Psoas muscle (tissue), 8 donors: ENCODE results near the gene NR2F2. TPM values are rescaled to one million over a fixed set of nuclear protein-coding genes. Genes with fewer than 3 reads are reported as not detected.
"Not testable (repeated sequence)": the region's sequence is repeated elsewhere in the genome, so short reads cannot be mapped to it uniquely, and the experiment has no call there.

Experiments
- ATAC-seq, 4 donors: fragments of 200-7000 bp; cut with Tn5 transposase; one replicate each; pipeline ENCODE4 v1.9.1; 2020; ENCODE audit warnings: moderate library complexity in 3 of 4, mild to moderate bottlenecking in 2 of 4
- DNase-seq, 2 donors: peaks; one replicate each; pipeline ENCODE4 v3.0.0-alpha.2; 2020
- H3K27ac ChIP-seq: fragments of 200-600 bp; one replicate; pipeline ENCODE4 v1.8.0; 2022
- H3K27me3 ChIP-seq, 3 donors: fragments of 200-600 bp in 1 of 3; one replicate each; pipeline versions ENCODE4 v1.6.1 to v1.8.0; 2013 to 2022; ENCODE audit warnings: low read length in 2 of 3, mild to moderate bottlenecking in 2 of 3, moderate library complexity in 1 of 3; ENCODE audit not compliant: insufficient read depth in 3 of 3
- H3K36me3 ChIP-seq, 2 donors: fragments of 200-600 bp in 1 of 2; one replicate each; pipeline versions ENCODE4 v1.6.1 to v1.8.0; 2013 to 2022; ENCODE audit warnings: low read depth in 1 of 2, mild to moderate bottlenecking in 1 of 2, moderate library complexity in 1 of 2; ENCODE audit not compliant: insufficient read depth in 1 of 2
- H3K4me1 ChIP-seq: fragments of 200-600 bp; one replicate; pipeline ENCODE4 v1.8.0; 2022
- H3K4me3 ChIP-seq: fragments of 200-600 bp; one replicate; pipeline ENCODE4 v1.8.0; 2022; ENCODE audit warnings: mild to moderate bottlenecking
- H3K9me3 ChIP-seq: fragments of 200-600 bp; one replicate; pipeline ENCODE4 v1.8.0; 2022
- CTCF ChIP-seq: fragments of 200-600 bp; IDR thresholded peaks from one replicate; pipeline ENCODE4 v1.8.0; 2022; ENCODE audit warnings: antibody characterized with exemption
- WGBS, 3 donors: extraction: QIAGEN DNeasy Blood & Tissue Kit; methylation state at CpG; one replicate each; pipeline versions ENCODE4 v1.1.6 to v1.1.7; 2013; 5-methylcytosine and 5-hydroxymethylcytosine counted together
- intact Hi-C, 2 donors: fragments of 100-400 bp; cut with DNase I; formaldehyde crosslinking; loops; one replicate each; pipeline versions ENCODE4 v1.11.0 to v1.14.2; 2022
- polyA plus RNA-seq, 3 donors: library from polyadenylated mRNA; stranded (reverse); fragments of 200-250 nt; gene quantifications; one replicate each; pipeline ENCODE4 v1.2.3, GENCODE V29; 2013
- total RNA-seq, 4 donors: library from RNA; stranded (reverse); fragmentation: NEBNext Ultra II Directional in 2 of 4; extraction: Animal tissue kit (Norgen Biotek cat#: 25700) in 2 of 4; gene quantifications; one replicate each; pipeline versions ENCODE4 v1.2.1 to v1.2.4, GENCODE V29; 2021 to 2023
- donor health status: healthy with polysubstance abuse.
- donor health status: DM: no; HTN: no; CAD: no; lungs with moderate emphysema.
- donor health status: Bipolar disorder and iron deficiency.
- donor health status: healthy.
- donor health status: DM: yes; HTN: yes; CAD: no.
- donor health status: DM: no; HTN: no; CAD: no.
- donor health status: DM: no; HTN: no; CAD: no.
- donor health status: DM: yes; HTN: yes; CAD: no.

Gene NR2F2
- total and polyA plus RNA-seq, 7 donors: 10.3 to 20.1 (median 14.7) TPM

DNA sequence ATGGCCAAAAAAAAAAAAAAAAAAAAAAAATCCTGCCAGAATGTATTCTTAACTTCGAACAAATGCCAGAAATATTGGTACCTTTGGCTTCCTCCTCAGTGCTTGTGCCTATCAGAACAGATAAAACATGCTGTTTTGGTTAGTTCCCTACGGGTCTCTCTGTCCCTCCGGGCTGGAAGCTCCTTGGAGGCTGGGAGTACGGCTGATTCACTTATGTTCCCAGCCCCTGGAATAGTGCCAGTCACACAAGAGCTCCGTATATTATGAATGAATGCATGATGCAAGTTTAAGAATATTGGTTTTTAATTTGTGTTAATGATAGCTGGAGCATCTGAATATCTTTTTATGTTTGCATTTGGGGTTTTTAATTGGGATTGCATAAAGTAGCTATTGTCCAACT, 44.0 kb downstream of the NR2F2 start:
- DNase-seq: no peak
- WGBS, 3 donors: 50 to 55% (median 50%) methylated on average over 5 of the region's 5 CpGs
- no peak overlapping the region for H3K27ac ChIP-seq
- H3K4me1 ChIP-seq: no peaks in the 10 kb centered on the region
- H3K36me3 ChIP-seq: no peaks in the 10 kb centered on the region
- H3K27me3 ChIP-seq: peaks cover 0 to 16% (median 0%) of the 10 kb centered on the region in 3 donors
- ATAC-seq: no peak
- H3K4me3 ChIP-seq: no peak overlapping the region
- TF ChIP-seq CTCF: no peak
- no peaks in the 10 kb centered on the region for H3K9me3 ChIP-seq
- intact Hi-C loops: no loop called here

GRCh38 chr15:96379592-96379991, 49.1 kb downstream of the NR2F2 start:
- intact Hi-C loops: not testable (repeated sequence)

GRCh38 chr15:96381463-96381862, 51.0 kb downstream of the NR2F2 start:
- no peak for ATAC-seq
- intact Hi-C loops: no loop called here
- Histone ChIP-seq H3K4me1 (no peaks in the 10 kb centered on the region), H3K4me3 (no peak overlapping the region), H3K27ac (no peak overlapping the region), H3K27me3 (no peaks in the 10 kb centered on the region), H3K36me3 (no peaks in the 10 kb centered on the region), H3K9me3 (peaks cover 11% of the 10 kb centered on the region)
- no peak for DNase-seq
- TF ChIP-seq CTCF: no peak
- WGBS, 3 donors: 53 to 57% (median 54%) methylated on average over 4 of the region's 4 CpGs

More at GRCh38 chr15:96379592-96379991, 49.1 kb downstream of the NR2F2 start:
- H3K36me3 ChIP-seq, DNase-seq, H3K4me3 ChIP-seq, ATAC-seq, H3K27ac ChIP-seq, H3K27me3 ChIP-seq, H3K4me1 ChIP-seq, H3K9me3 ChIP-seq: not testable (repeated sequence)
- 76 to 88% (median 83%) methylated on average over 1 of the region's 2 CpGs for WGBS, 3 donors

GRCh38 chr15:96385195-96385594, 54.7 kb downstream of the NR2F2 start:
- ATAC-seq (no peak), DNase-seq (no peak)
- Histone ChIP-seq H3K4me1 (no peaks in the 10 kb centered on the region), H3K36me3 (no peaks in the 10 kb centered on the region), H3K27me3 (peaks cover 0 to 2% (median 0%) of the 10 kb centered on the region in 3 donors), H3K27ac (no peak overlapping the region), H3K9me3 (peaks cover 11% of the 10 kb centered on the region), H3K4me3 (no peak overlapping the region)
- intact Hi-C loops: no loop called here
- no peak for TF ChIP-seq CTCF
- 41 to 59% (median 50%) methylated on average over 1 of the region's 1 CpG for WGBS, 3 donors

GRCh38 chr15:96388673-96389072, 58.2 kb downstream of the NR2F2 start:
- TF ChIP-seq CTCF: no peak
- 0 to 50% (median 41%) methylated on average over 1 of the region's 1 CpG for WGBS, 3 donors
- Histone ChIP-seq H3K4me1 (no peaks in the 10 kb centered on the region), H3K27ac (no peak overlapping the region), H3K36me3 (no peaks in the 10 kb centered on the region), H3K27me3 (peaks cover 0 to 2% (median 0%) of the 10 kb centered on the region in 3 donors), H3K9me3 (peaks cover 11% of the 10 kb centered on the region), H3K4me3 (no peak overlapping the region)
- intact Hi-C loops: no loop called here
- DNase-seq: no peak
- ATAC-seq: no peak
